Activated CD8-positive, alpha-beta T cell treated with anti-CD3 and anti-CD28 coated beads for 36 hours (primary cell): ENCODE data around the gene SMTNL2. TPM values are rescaled to one million over a fixed set of nuclear protein-coding genes. Genes with fewer than 3 reads are reported as not detected.

Experiments used
- ATAC-seq: fragments of 200-7000 bp; cut with Tn5 transposase; one replicate; pipeline ENCODE4 v1.10.0; 2021; ENCODE audit warnings: mild to moderate bottlenecking, moderate library complexity
- CTCF ChIA-PET: fragments of 350-600 bp; sonication (Branson Sonifier 250); formaldehyde crosslinking; loops from one replicate; lab custom pipeline; 2021; ENCODE audit warnings: antibody characterized with exemption; lab: Charles Lee
- POLR2A ChIA-PET: fragments of 350-600 bp; sonication (Branson Sonifier 250); formaldehyde crosslinking; loops from one replicate; lab custom pipeline; 2021; ENCODE audit warnings: antibody characterized with exemption; lab: Charles Lee
- DNase-seq: peaks from one replicate; pipeline ENCODE4 v3.0.0-alpha.2; 2020
- H3K27ac Mint-ChIP-seq: one replicate; pipeline ENCODE4 v1.8.0; 2021; ENCODE audit warnings: mild to moderate bottlenecking, mixed read lengths
- H3K27me3 Mint-ChIP-seq: one replicate; pipeline ENCODE4 v1.8.0; 2021; ENCODE audit warnings: mixed read lengths
- H3K36me3 Mint-ChIP-seq: one replicate; pipeline ENCODE4 v1.8.0; 2021; ENCODE audit warnings: low read depth, mixed read lengths
- H3K4me1 Mint-ChIP-seq: one replicate; pipeline ENCODE4 v1.8.0; 2021; ENCODE audit warnings: low read depth, mixed read lengths
- H3K4me3 Mint-ChIP-seq: one replicate; pipeline ENCODE4 v1.8.0; 2021; ENCODE audit warnings: mild to moderate bottlenecking, moderate library complexity, mixed read lengths
- H3K9me3 Mint-ChIP-seq: one replicate; pipeline ENCODE4 v1.8.0; 2021; ENCODE audit warnings: mixed read lengths
- intact Hi-C: fragments of 100-400 bp; cut with micrococcal nuclease; formaldehyde crosslinking; loops from one replicate; pipeline ENCODE4 v1.10.0; 2022
- total RNA-seq, 2 experiments: library from RNA; stranded (reverse); gene quantifications; one replicate each; pipeline ENCODE4 v1.2.3, GENCODE V29; 2021
- TF ChIP-seq, protein P1 (sequence below): fragments of 200-600 bp; IDR thresholded peaks from one replicate; pipeline ENCODE4 v1.8.0; 2022; ENCODE audit warnings: antibody characterized with exemption, mild to moderate bottlenecking

Gene SMTNL2
- total RNA-seq, 2 experiments from 2014 or later: not detected

DNA sequence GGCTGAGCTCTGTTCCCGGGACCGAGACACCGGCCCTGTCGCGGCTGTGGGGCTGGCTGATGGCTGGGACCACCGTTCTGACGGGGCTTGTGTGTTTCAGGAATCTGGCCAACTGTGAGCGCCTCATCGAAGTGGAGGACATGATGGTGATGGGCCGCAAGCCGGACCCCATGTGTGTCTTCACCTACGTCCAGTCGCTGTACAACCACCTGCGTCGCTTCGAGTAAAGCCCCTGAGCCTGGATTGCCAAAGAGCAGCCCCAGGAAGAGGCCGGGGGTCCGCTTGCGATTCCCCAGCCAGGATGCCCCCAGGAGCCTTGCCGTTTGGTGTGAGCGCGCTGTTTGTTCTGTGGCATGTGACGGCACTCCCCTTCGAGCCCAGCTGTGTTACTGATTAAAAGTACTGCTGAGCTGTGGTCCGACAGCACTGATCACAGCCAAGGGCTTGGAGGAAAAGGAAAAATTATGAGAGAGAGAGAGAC lies 23.0 kb downstream of the SMTNL2 start:
- ChIA-PET POLR2A (no interaction called here), CTCF (interaction anchor here (0.9 to 1.3 kb wide), 2 partner anchors 41 to 42 kb away, joined by 3 to 5 read pairs; no protein-coding TSS in a partner anchor)
- H3K4me3 Mint-ChIP-seq: no peak overlapping the region
- TF ChIP-seq, protein P1, sequence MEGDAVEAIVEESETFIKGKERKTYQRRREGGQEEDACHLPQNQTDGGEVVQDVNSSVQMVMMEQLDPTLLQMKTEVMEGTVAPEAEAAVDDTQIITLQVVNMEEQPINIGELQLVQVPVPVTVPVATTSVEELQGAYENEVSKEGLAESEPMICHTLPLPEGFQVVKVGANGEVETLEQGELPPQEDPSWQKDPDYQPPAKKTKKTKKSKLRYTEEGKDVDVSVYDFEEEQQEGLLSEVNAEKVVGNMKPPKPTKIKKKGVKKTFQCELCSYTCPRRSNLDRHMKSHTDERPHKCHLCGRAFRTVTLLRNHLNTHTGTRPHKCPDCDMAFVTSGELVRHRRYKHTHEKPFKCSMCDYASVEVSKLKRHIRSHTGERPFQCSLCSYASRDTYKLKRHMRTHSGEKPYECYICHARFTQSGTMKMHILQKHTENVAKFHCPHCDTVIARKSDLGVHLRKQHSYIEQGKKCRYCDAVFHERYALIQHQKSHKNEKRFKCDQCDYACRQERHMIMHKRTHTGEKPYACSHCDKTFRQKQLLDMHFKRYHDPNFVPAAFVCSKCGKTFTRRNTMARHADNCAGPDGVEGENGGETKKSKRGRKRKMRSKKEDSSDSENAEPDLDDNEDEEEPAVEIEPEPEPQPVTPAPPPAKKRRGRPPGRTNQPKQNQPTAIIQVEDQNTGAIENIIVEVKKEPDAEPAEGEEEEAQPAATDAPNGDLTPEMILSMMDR: no peak
- no peak overlapping the region for H3K27ac Mint-ChIP-seq
- H3K27me3 Mint-ChIP-seq: peaks cover 17% of the 10 kb centered on the region
- ATAC-seq: no peak
- H3K4me1 Mint-ChIP-seq: no peaks in the 10 kb centered on the region
- no peaks in the 10 kb centered on the region for H3K36me3 Mint-ChIP-seq
- intact Hi-C loops: no loop called here
- no peaks in the 10 kb centered on the region for H3K9me3 Mint-ChIP-seq
- DNase-seq: no peak

DNA sequence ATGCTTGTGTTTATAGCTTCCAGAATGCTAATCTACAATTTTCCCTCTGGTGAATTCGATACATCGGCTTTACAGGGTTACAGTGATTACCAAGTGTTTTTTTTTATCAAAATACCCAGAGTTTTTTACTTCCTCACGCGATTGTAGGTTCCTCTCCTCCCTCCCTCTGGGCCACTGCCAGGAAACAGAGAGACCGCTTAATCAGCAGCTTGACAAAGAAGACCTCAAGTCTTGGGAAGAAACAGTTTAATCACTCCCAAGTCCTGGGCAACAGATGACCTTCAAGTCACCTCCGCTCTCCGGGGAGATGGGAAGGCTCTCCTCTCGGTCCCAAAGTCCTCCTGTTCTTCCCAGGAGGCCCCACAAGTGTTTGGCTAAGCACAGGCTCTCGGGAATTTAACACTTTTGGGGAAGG lies 23.5 kb downstream of the SMTNL2 start:
- ATAC-seq (no peak), DNase-seq (no peak)
- intact Hi-C loops: no loop called here
- Mint-ChIP-seq H3K27ac (no peak overlapping the region), H3K4me3 (no peak overlapping the region), H3K4me1 (no peaks in the 10 kb centered on the region), H3K36me3 (no peaks in the 10 kb centered on the region), H3K9me3 (no peaks in the 10 kb centered on the region), H3K27me3 (peaks cover 17% of the 10 kb centered on the region)
- TF ChIP-seq, protein P1: no peak
- CTCF ChIA-PET: interaction anchor here (0.9 to 1.3 kb wide), 2 partner anchors 41 to 43 kb away, joined by 3 to 5 read pairs; no protein-coding TSS in a partner anchor
- POLR2A ChIA-PET: no interaction called here

DNA sequence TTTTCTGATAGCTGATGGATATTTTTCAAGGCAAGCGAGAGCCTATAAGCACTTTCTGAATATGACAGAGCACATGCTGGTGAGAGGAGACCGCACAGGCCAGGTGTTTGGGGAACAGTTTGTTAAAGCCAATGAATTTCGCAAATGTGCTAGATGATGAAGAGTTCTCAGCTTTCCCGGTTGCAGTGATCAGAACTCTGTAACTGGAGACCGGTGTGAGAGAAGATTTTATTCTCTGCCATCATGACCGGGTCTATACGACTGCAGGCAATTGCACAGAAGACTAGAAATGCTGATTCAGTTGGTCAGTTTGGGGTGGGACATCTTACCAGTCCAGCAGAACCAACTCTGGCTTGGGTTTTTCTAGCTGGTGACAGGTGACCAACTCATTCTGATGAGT lies 25.4 kb downstream of the SMTNL2 start:
- TF ChIP-seq, protein P1: no peak
- no peaks in the 10 kb centered on the region for H3K36me3 Mint-ChIP-seq
- H3K4me3 Mint-ChIP-seq: no peak overlapping the region
- ChIA-PET POLR2A (no interaction called here), CTCF (interaction anchor here (1.4 to 1.9 kb wide), 3 partner anchors 16 to 293 kb away, joined by 3 to 8 read pairs (median 5); partner anchors contain the start of gene CHRNE)
- no peak overlapping the region for H3K27ac Mint-ChIP-seq
- H3K27me3 Mint-ChIP-seq: peaks cover 19% of the 10 kb centered on the region
- ATAC-seq (no peak), DNase-seq (no peak)
- no peaks in the 10 kb centered on the region for H3K4me1 Mint-ChIP-seq
- no peaks in the 10 kb centered on the region for H3K9me3 Mint-ChIP-seq
- intact Hi-C loops: no loop called here

DNA sequence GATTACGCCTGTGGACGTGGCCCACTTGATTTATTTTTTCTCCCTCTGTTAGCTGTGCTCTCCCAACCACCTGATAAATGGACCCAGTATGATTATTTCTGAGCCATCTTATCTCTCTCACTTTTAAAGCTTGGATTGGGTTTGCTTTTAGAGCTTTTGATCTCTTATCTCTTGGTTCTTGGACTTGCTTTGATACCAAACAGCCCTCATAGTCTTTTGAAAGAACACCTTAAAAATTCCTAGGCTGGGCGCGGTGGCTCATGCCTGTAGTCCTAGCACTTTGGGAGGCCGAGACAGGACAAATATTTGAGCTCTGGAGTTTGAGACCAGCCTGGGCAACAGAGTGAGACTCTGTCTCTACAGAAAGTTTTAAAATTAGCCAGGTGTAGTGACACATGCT lies 25.8 kb downstream of the SMTNL2 start:
- intact Hi-C loops: no loop called here
- DNase-seq (no peak), ATAC-seq (no peak)
- Mint-ChIP-seq H3K9me3 (no peaks in the 10 kb centered on the region), H3K36me3 (no peaks in the 10 kb centered on the region), H3K4me1 (no peaks in the 10 kb centered on the region), H3K4me3 (no peak overlapping the region), H3K27me3 (peaks cover 19% of the 10 kb centered on the region), H3K27ac (no peak overlapping the region)
- POLR2A ChIA-PET: no interaction called here
- CTCF ChIA-PET: interaction anchor here (1.4 to 1.9 kb wide), 3 partner anchors 15 to 293 kb away, joined by 3 to 8 read pairs (median 5); partner anchors contain the start of gene CHRNE
- TF ChIP-seq, protein P1: no peak

DNA sequence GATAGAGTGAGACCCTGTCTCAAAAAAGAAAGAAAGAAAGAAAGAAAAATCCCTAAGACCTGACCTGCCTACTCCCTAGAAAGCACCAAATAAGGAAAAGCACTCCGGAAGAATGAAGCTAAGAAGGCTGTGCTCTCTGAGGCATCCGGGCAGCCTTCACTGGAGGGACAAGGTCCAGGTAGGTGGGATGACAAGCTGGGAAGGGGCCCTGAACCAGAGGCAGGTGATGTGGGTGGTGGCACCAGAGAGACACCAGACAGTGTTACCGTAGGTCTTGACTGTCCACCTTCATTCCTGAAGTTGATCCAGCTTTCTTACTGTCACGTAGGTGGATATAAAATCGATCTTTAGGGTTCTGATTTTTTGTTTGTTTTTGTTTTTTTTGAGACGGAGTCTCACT lies 26.3 kb downstream of the SMTNL2 start:
- Mint-ChIP-seq H3K9me3 (no peaks in the 10 kb centered on the region), H3K4me3 (no peak overlapping the region), H3K27ac (no peak overlapping the region), H3K4me1 (no peaks in the 10 kb centered on the region), H3K36me3 (no peaks in the 10 kb centered on the region), H3K27me3 (peaks cover 19% of the 10 kb centered on the region)
- POLR2A ChIA-PET: no interaction called here
- intact Hi-C loops: no loop called here
- CTCF ChIA-PET: interaction anchor here (1.4 to 1.9 kb wide), 2 partner anchors 15 to 293 kb away, joined by 3 to 8 read pairs; partner anchors contain the start of gene CHRNE
- ATAC-seq (no peak), DNase-seq (no peak)
- TF ChIP-seq, protein P1: no peak
